ENCODE measurements around the gene LRIT2. TPM values are rescaled to one million over a fixed set of nuclear protein-coding genes. Genes with fewer than 3 reads are reported as not detected.
"Not testable (repeated sequence)": the region's sequence is repeated elsewhere in the genome, so short reads cannot be mapped to it uniquely, and the experiment has no call there.

The LRIT2 gene
- total and polyA plus RNA-seq, 4 donors, result 0.24 to 0.33 TPM; not detected in 2

GRCh38 chr10:84193846-84194423 lies 31.4 kb downstream of the LRIT2 start:
- DNase-seq (ENCODE audit: low read depth in 4 of 6, low spot score in 6 of 6), result no peak
- Histone ChIP-seq H3K4me1 (ENCODE audit: control insufficient read depth, insufficient read depth, low read length) (peaks cover 37% of the 10 kb centered on the region), H3K9me3 (ENCODE audit: control insufficient read depth, insufficient read depth, low read length) (no peaks in the 10 kb centered on the region), H3K36me3 (ENCODE audit: control insufficient read depth, insufficient read depth, low read length) (peaks cover 2% of the 10 kb centered on the region), H3K4me3 (ENCODE audit: low read depth, low read length) (peak overlapping the region; percentile 20), H3K27ac (ENCODE audit: low read depth, low read length) (no peak overlapping the region), H3K27me3 (ENCODE audit: control insufficient read depth, insufficient read depth, low read length) (peaks cover 34% of the 10 kb centered on the region)
- WGBS (ENCODE audit: insufficient coverage), result 14% methylated on average over 5 of the region's 5 CpGs

GRCh38 chr10:84193327-84193726 lies 32.0 kb downstream of the LRIT2 start:
- no peak overlapping the region for H3K4me3 ChIP-seq (ENCODE audit: low read depth, low read length)
- 86% methylated on average over 1 of the region's 2 CpGs for WGBS (ENCODE audit: insufficient coverage)
- no peak for DNase-seq (ENCODE audit: low read depth in 4 of 6, low spot score in 6 of 6)
- peaks cover 34% of the 10 kb centered on the region for H3K27me3 ChIP-seq (ENCODE audit: control insufficient read depth, insufficient read depth, low read length)
- no peak overlapping the region for H3K27ac ChIP-seq (ENCODE audit: low read depth, low read length)
- H3K9me3 ChIP-seq (ENCODE audit: control insufficient read depth, insufficient read depth, low read length), result no peaks in the 10 kb centered on the region
- no peaks in the 10 kb centered on the region for H3K36me3 ChIP-seq (ENCODE audit: control insufficient read depth, insufficient read depth, low read length)
- peaks cover 37% of the 10 kb centered on the region for H3K4me1 ChIP-seq (ENCODE audit: control insufficient read depth, insufficient read depth, low read length)

GRCh38 chr10:84191106-84191505 lies 34.2 kb downstream of the LRIT2 start:
- Histone ChIP-seq H3K27me3 (ENCODE audit: control insufficient read depth, insufficient read depth, low read length) (peaks cover 32% of the 10 kb centered on the region), H3K27ac (ENCODE audit: low read depth, low read length) (no peak overlapping the region), H3K9me3 (ENCODE audit: control insufficient read depth, insufficient read depth, low read length) (no peaks in the 10 kb centered on the region), H3K4me3 (ENCODE audit: low read depth, low read length) (no peak overlapping the region), H3K4me1 (ENCODE audit: control insufficient read depth, insufficient read depth, low read length) (peaks cover 21% of the 10 kb centered on the region), H3K36me3 (ENCODE audit: control insufficient read depth, insufficient read depth, low read length) (no peaks in the 10 kb centered on the region)
- no peak for DNase-seq (ENCODE audit: low read depth in 4 of 6, low spot score in 6 of 6)
- WGBS (ENCODE audit: insufficient coverage), result 77% methylated on average over 5 of the region's 5 CpGs

GRCh38 chr10:84190621-84191020 lies 34.7 kb downstream of the LRIT2 start:
- Histone ChIP-seq H3K4me3 (ENCODE audit: low read depth, low read length) (no peak overlapping the region), H3K36me3 (ENCODE audit: control insufficient read depth, insufficient read depth, low read length) (no peaks in the 10 kb centered on the region), H3K27ac (ENCODE audit: low read depth, low read length) (no peak overlapping the region), H3K4me1 (ENCODE audit: control insufficient read depth, insufficient read depth, low read length) (peaks cover 17% of the 10 kb centered on the region), H3K9me3 (ENCODE audit: control insufficient read depth, insufficient read depth, low read length) (no peaks in the 10 kb centered on the region), H3K27me3 (ENCODE audit: control insufficient read depth, insufficient read depth, low read length) (peaks cover 28% of the 10 kb centered on the region)
- DNase-seq (ENCODE audit: low read depth in 4 of 6, low spot score in 6 of 6), result no peak
- 86% methylated on average over 2 of the region's 3 CpGs for whole genome bisulfite sequencing (ENCODE audit: insufficient coverage)

DNA sequence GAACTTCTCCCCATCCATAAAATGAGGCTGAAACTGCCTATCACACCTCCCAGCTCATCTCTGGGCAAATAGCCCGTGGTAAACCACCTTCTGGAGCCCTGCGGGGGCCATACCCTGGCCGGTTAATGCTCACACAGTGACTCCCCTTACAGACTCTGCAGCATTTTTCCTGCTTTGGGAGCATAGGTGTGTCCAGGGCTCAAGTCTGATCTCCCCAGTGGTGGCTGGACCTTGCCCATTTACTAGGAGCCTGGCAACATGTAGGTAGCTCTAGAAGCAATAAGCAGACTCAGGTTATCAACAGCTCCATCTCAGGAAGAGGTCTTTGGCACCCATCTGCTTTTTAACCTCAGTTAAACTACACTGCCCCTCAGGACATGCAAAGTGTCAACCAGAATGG lies 36.5 kb downstream of the LRIT2 start:
- 79% methylated on average over 3 of the region's 3 CpGs for WGBS (ENCODE audit: insufficient coverage)
- H3K4me1 ChIP-seq (ENCODE audit: control insufficient read depth, insufficient read depth, low read length), result peaks cover 1% of the 10 kb centered on the region
- no peak overlapping the region for H3K4me3 ChIP-seq (ENCODE audit: low read depth, low read length)
- no peak for DNase-seq (ENCODE audit: low read depth in 4 of 6, low spot score in 6 of 6)
- H3K36me3 ChIP-seq (ENCODE audit: control insufficient read depth, insufficient read depth, low read length), result no peaks in the 10 kb centered on the region
- H3K27ac ChIP-seq (ENCODE audit: low read depth, low read length), result no peak overlapping the region
- H3K9me3 ChIP-seq (ENCODE audit: control insufficient read depth, insufficient read depth, low read length), result no peaks in the 10 kb centered on the region
- peaks cover 12% of the 10 kb centered on the region for H3K27me3 ChIP-seq (ENCODE audit: control insufficient read depth, insufficient read depth, low read length)

DNA sequence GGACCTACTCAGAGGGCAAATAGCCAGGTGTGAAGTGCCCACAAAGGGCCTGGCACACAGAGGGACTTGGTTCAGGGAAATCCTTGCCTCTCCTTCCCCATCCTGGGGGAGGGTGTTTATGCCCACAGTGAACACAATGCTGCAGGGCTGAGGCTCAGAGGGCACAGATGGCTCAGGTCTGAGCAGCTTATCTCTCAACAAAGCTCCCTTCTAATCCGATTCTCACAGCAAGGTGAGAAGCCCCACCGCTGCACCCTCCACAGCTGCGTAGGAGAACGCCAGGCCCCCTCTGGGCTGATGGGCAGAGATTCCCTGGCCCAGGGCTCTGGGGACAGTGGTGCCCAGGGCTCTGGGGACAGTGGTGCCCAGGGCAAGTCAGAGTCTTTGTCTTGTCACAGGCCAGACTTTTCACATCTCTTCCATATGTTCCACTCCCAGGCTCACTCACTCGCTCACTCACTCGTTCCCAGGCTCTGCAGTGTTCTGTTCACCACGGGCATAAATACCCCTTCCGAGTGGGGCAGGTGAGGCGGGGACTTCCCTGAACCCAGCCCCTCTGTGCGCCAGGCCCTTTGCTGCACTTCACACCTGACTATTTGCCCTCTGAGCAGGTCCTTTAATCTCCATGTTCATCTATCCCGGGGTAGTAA lies 39.7 kb downstream of the LRIT2 start:
- H3K27ac ChIP-seq (ENCODE audit: low read depth, low read length), result no peak overlapping the region
- H3K4me1 ChIP-seq (ENCODE audit: control insufficient read depth, insufficient read depth, low read length), result no peaks in the 10 kb centered on the region
- no peaks in the 10 kb centered on the region for H3K27me3 ChIP-seq (ENCODE audit: control insufficient read depth, insufficient read depth, low read length)
- DNase-seq (ENCODE audit: low read depth in 4 of 6, low spot score in 6 of 6), result no peak
- H3K36me3 ChIP-seq (ENCODE audit: control insufficient read depth, insufficient read depth, low read length), result no peaks in the 10 kb centered on the region
- 79% methylated on average over 10 of the region's 11 CpGs for WGBS (ENCODE audit: insufficient coverage)
- no peak overlapping the region for H3K4me3 ChIP-seq (ENCODE audit: low read depth, low read length)
- H3K9me3 ChIP-seq (ENCODE audit: control insufficient read depth, insufficient read depth, low read length), result no peaks in the 10 kb centered on the region

- Histone ChIP-seq H3K9me3 (ENCODE audit: control insufficient read depth, insufficient read depth, low read length) (no peaks in the 10 kb centered on the region), H3K4me3 (ENCODE audit: low read depth, low read length) (no peak overlapping the region), H3K4me1 (ENCODE audit: control insufficient read depth, insufficient read depth, low read length) (no peaks in the 10 kb centered on the region), H3K36me3 (ENCODE audit: control insufficient read depth, insufficient read depth, low read length) (no peaks in the 10 kb centered on the region), H3K27me3 (ENCODE audit: control insufficient read depth, insufficient read depth, low read length) (no peaks in the 10 kb centered on the region), H3K27ac (ENCODE audit: low read depth, low read length) (no peak overlapping the region)
- WGBS (ENCODE audit: insufficient coverage), result 80% methylated on average over 4 of the region's 4 CpGs
- DNase-seq (ENCODE audit: low read depth in 4 of 6, low spot score in 6 of 6), result no peak
Measured at GRCh38 chr10:84184517-84184916, 40.8 kb downstream of the LRIT2 start.

GRCh38 chr10:84181631-84182030 lies 43.7 kb downstream of the LRIT2 start:
- no peaks in the 10 kb centered on the region for H3K36me3 ChIP-seq (ENCODE audit: control insufficient read depth, insufficient read depth, low read length)

GRCh38 chr10:84180386-84180785 lies 45.0 kb downstream of the LRIT2 start:
- not testable (repeated sequence) for H3K4me3 ChIP-seq (ENCODE audit: low read depth, low read length); H3K27ac ChIP-seq (ENCODE audit: low read depth, low read length); H3K9me3 ChIP-seq (ENCODE audit: control insufficient read depth, insufficient read depth, low read length); DNase-seq (ENCODE audit: low read depth in 4 of 6, low spot score in 6 of 6); H3K27me3 ChIP-seq (ENCODE audit: control insufficient read depth, insufficient read depth, low read length); H3K36me3 ChIP-seq (ENCODE audit: control insufficient read depth, insufficient read depth, low read length)
- WGBS (ENCODE audit: insufficient coverage), result 89% methylated on average over 13 of the region's 22 CpGs
- peaks cover 21% of the 10 kb centered on the region for H3K4me1 ChIP-seq (ENCODE audit: control insufficient read depth, insufficient read depth, low read length)

More at GRCh38 chr10:84181631-84182030, 43.7 kb downstream of the LRIT2 start:
- H3K4me1 ChIP-seq (ENCODE audit: control insufficient read depth, insufficient read depth, low read length), result peaks cover 17% of the 10 kb centered on the region
- no peak overlapping the region for H3K27ac ChIP-seq (ENCODE audit: low read depth, low read length)
- no peaks in the 10 kb centered on the region for H3K27me3 ChIP-seq (ENCODE audit: control insufficient read depth, insufficient read depth, low read length)
- H3K4me3 ChIP-seq (ENCODE audit: low read depth, low read length), result no peak overlapping the region
- no peak for DNase-seq (ENCODE audit: low read depth in 4 of 6, low spot score in 6 of 6)
- 92% methylated on average over 4 of the region's 5 CpGs for WGBS (ENCODE audit: insufficient coverage)
- no peaks in the 10 kb centered on the region for H3K9me3 ChIP-seq (ENCODE audit: control insufficient read depth, insufficient read depth, low read length)

DNA sequence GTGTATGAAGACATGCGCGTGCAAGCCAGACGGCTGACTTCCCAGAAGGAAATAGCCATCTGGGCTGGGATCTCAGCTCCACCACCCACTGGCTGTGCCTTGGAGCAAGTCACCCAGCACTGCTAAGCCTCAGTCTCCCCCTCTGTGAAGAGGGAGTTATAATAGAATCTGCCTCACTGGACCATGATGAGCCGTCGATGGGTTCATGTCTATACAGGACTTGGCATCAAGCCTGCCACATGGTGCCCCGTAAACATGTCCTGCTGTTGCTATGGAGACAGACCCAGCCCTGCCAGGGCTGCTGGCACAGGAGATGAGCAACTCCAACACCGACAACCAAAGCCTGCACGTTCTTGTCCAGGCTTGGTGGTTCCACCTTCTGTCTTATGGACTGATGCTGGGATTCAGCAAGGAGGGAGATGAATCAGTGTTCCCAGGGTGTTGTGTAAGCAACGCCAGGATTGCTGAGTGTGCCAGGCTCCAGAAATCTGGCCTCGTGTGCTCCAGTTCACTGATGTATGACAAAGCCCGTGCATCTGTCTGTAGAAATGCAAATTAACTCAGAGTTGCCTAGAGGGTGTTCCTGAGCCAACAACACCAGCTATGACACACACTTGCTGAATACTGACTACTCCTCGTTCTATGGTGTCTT lies 46.2 kb downstream of the LRIT2 start:
- Histone ChIP-seq H3K36me3 (ENCODE audit: control insufficient read depth, insufficient read depth, low read length) (no peaks in the 10 kb centered on the region), H3K27ac (ENCODE audit: low read depth, low read length) (no peak overlapping the region), H3K9me3 (ENCODE audit: control insufficient read depth, insufficient read depth, low read length) (no peaks in the 10 kb centered on the region), H3K4me3 (ENCODE audit: low read depth, low read length) (no peak overlapping the region), H3K4me1 (ENCODE audit: control insufficient read depth, insufficient read depth, low read length) (peaks cover 21% of the 10 kb centered on the region), H3K27me3 (ENCODE audit: control insufficient read depth, insufficient read depth, low read length) (no peaks in the 10 kb centered on the region)
- WGBS (ENCODE audit: insufficient coverage), result 16% methylated on average over 10 of the region's 12 CpGs
- peak; percentile 29 to 91 (median 52) for DNase-seq (ENCODE audit: low read depth in 4 of 6, low spot score in 6 of 6)

All from spinal cord (tissue), 10 donors.